Measurements from ENCODE around the gene POLD4.

POLD4 gene

GRCh38 chr11:67301313-67301921 is 51.9 kb downstream of the POLD4 start:
- no peak for DNase-seq (ENCODE audit: low read depth)
